Neural progenitor cell (in vitro differentiated cells): ENCODE measurements around the gene ZNF691.

ENCODE experiments used
- EZH2 ChIP-seq: fragments of 200-600 bp; sonication (generic); IDR thresholded peaks from 2 replicates; pipeline ENCODE4 v1.6.1; 2017; ENCODE audit warnings: antibody characterized with exemption, mild to moderate bottlenecking, moderate library complexity
- EZH2phosphoT487 ChIP-seq: fragments of 200-600 bp; sonication (generic); IDR thresholded peaks from 2 replicates; pipeline ENCODE4 v1.6.1; 2017; ENCODE audit warnings: antibody characterized with exemption
- TF ChIP-seq, protein P1 (sequence below): fragments of 200-600 bp; sonication (generic); IDR thresholded peaks from 2 replicates; pipeline ENCODE4 v1.5.1; 2017; ENCODE audit warnings: antibody characterized with exemption, mild to moderate bottlenecking

DNA sequence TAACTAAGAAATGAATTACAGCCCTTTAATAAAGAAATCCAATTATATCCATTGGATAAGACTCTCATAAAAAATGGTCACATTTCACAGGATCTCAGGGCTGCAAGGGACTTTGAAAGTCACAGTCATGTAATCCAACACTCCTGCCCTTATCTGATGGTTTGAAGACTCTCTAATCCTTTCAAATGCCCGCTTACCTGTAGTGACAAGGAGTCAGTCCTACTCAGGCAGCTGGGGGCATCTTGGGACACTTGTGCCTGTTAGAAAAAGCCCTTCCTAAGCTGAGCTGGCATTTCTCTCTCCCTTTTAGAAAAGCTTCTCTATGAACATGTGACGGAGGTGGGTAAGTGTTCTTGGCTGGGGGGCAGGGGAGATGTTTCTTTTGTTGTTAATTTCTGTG lies 11.0 kb upstream of the ZNF691 start:
- TF ChIP-seq EZH2 (no peak), EZH2phosphoT487 (no peak)
- TF ChIP-seq, protein P1, sequence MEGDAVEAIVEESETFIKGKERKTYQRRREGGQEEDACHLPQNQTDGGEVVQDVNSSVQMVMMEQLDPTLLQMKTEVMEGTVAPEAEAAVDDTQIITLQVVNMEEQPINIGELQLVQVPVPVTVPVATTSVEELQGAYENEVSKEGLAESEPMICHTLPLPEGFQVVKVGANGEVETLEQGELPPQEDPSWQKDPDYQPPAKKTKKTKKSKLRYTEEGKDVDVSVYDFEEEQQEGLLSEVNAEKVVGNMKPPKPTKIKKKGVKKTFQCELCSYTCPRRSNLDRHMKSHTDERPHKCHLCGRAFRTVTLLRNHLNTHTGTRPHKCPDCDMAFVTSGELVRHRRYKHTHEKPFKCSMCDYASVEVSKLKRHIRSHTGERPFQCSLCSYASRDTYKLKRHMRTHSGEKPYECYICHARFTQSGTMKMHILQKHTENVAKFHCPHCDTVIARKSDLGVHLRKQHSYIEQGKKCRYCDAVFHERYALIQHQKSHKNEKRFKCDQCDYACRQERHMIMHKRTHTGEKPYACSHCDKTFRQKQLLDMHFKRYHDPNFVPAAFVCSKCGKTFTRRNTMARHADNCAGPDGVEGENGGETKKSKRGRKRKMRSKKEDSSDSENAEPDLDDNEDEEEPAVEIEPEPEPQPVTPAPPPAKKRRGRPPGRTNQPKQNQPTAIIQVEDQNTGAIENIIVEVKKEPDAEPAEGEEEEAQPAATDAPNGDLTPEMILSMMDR, result no peak
